ENCODE results near the gene PISD. TPM values are rescaled to one million over a fixed set of nuclear protein-coding genes. Genes with fewer than 3 reads are reported as not detected.
A peak's percentile ranks its signal among the peaks of the same experiment; 100 is the strongest.
"Not testable (repeated sequence)": the region's sequence is repeated elsewhere in the genome, so short reads cannot be mapped to it uniquely, and the experiment has no call there.

Gene PISD
- total RNA-seq, 2 donors from 2014 or later = 66.6 to 87.0 TPM

DNA sequence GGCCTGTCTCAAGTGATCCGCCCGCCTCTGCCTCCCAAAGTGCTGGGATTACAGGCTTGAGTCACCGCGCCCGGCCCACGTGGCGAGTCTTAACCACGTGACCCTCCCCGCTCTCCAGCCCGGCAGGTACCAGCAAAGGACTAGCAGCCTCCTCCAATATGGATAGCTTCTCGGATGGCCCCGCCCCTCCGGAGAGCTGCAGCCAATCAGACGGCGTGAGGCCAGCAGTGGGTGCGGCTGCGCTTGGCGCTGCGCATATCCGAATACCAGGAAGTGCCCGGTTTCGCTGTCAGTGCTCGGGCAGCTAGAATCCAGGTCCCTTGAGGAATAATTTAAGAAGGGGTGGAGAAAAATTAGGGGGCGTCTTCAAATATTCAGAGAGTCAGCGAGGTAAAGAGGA lies 14.7 kb upstream of the PISD start:
- no peaks in the 10 kb centered on the region for H3K27me3 Mint-ChIP-seq
- ATAC-seq = peak; percentile 100
- peak overlapping the region; percentile 99 for H3K4me3 Mint-ChIP-seq
- H3K27ac Mint-ChIP-seq = peak overlapping the region; percentile 95 to 96
- peak; percentile 97 for DNase-seq (ENCODE audit: low spot score)
- H3K4me1 Mint-ChIP-seq (ENCODE audit: low read depth in 2 of 2) = peaks cover 13 to 14% of the 10 kb centered on the region in 2 donors
- no peaks in the 10 kb centered on the region for H3K9me3 Mint-ChIP-seq
- no peaks in the 10 kb centered on the region for H3K36me3 Mint-ChIP-seq

DNA sequence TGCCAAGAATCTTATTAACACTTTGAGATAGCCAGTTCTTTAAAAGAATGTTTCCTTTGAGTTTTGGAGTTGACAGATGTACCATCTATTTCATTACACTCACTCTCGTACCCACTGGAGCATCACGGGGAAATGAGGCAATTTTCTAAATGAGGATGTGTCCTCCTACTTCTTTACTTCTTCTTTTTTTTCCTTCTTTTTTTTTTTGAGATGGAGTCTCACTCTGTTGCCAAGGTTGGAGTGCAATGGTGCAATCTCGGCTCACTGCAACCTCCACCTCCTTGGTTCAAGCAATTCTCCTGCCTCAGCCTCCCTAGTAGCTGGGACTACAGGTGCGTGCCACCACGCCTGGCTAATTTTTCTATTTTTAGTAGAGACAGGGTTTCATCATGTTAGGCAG lies 12.2 kb upstream of the PISD start:
- not testable (repeated sequence) for H3K4me3 Mint-ChIP-seq; H3K27me3 Mint-ChIP-seq; H3K36me3 Mint-ChIP-seq; DNase-seq (ENCODE audit: low spot score); H3K9me3 Mint-ChIP-seq; ATAC-seq; H3K27ac Mint-ChIP-seq
- H3K4me1 Mint-ChIP-seq (ENCODE audit: low read depth in 2 of 2) = peaks cover 10 to 13% of the 10 kb centered on the region in 2 donors

DNA sequence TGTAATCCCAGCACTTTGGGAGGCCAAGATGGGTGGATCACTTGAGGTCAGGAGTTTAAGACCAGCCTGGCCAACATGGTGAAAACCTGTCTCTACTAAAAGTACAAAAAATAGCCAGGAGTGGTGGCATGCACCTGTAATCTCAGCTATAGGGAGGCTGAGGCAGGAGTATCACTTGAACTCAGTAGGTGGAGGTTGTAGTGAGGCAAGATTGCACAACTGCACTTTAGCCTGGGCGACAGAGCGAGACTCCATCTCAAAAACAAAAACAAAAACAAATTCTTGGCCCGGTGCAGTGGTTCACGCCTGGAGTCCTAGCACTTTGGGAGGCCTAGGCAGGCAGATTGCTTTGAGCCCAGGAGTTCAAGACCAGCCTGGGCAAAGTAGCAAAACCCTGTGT lies 6.8 kb upstream of the PISD start:
- not testable (repeated sequence) for H3K36me3 Mint-ChIP-seq; DNase-seq (ENCODE audit: low spot score); H3K9me3 Mint-ChIP-seq; H3K4me3 Mint-ChIP-seq; H3K27ac Mint-ChIP-seq; H3K27me3 Mint-ChIP-seq; H3K4me1 Mint-ChIP-seq (ENCODE audit: low read depth in 2 of 2); ATAC-seq

DNA sequence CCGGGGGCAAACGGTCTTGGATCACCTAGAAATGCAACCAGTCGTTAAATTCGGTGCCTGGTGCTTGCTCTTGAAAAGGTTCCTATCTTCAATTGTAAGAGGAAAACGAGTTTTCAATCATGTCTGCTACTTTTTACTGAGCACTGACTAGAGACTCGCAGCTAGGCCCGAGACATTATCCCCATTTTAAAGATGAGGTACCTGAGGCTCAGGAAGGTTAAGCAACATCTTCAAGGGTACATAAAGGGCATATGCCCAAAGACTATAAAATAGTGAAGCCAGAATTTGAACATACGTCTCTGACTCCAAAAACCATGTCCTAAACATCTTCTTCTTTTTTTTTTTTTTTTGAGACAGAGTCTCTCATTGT lies 638 bp upstream of the PISD start:
- no peaks in the 10 kb centered on the region for H3K36me3 Mint-ChIP-seq
- H3K9me3 Mint-ChIP-seq = no peaks in the 10 kb centered on the region
- ATAC-seq = no peak
- no peaks in the 10 kb centered on the region for H3K27me3 Mint-ChIP-seq
- H3K4me1 Mint-ChIP-seq (ENCODE audit: low read depth in 2 of 2) = peaks cover 27% of the 10 kb centered on the region in 2 donors
- DNase-seq (ENCODE audit: low spot score) = no peak
- peak overlapping the region; percentile 94 for H3K4me3 Mint-ChIP-seq
- H3K27ac Mint-ChIP-seq = peak overlapping the region; percentile 87 to 89

DNA sequence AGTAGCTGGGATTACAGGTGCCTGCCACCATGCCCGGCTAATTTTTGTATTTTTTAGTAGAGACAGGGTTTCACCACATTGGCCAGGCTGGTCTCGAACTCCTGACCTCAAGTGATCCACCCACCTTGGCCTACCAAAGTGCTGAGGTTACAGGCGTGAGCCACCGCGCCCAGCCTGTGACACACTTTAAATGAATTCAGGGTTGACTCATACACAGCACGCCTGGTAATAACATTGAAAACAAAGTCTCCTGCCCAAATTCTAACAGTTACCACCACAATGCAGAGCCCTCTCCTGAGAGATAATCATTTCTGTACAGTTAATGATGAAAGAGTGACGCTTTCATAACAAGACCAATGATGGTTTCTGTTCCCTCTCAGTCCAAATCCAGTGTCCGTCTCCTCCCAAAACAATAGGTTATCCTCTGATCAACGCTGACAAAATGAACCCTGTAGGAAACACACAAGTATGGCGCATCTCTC lies 1.1 kb downstream of the PISD start:
- Mint-ChIP-seq H3K27ac (peak overlapping the region; percentile 87 to 89), H3K4me3 (peak overlapping the region; percentile 94), H3K4me1 (ENCODE audit: low read depth in 2 of 2) (peaks cover 27 to 30% of the 10 kb centered on the region in 2 donors)
- H3K9me3 Mint-ChIP-seq; H3K36me3 Mint-ChIP-seq; H3K27me3 Mint-ChIP-seq; DNase-seq (ENCODE audit: low spot score): not testable (repeated sequence)
- peak; percentile 67 to 78 for ATAC-seq

DNA sequence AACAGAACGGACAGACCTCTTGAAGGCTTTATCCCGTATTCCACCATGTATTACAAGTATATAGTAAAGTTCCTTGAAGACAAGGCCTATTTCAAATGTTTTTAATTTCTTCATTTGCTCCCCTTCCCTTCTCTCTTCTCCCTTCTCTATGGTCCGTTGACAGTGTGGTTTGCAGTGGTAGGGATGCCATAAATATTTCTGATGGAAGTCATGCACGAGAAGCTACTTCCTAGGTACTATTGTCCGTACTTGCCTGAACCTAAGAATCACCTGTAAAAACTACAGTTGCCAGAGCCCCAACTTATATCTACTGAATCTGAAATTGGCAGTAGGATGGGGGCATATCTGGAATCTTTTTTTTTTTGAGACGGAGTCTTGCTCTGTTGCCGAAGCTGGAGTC lies 2.8 kb downstream of the PISD start:
- Mint-ChIP-seq H3K36me3 (no peaks in the 10 kb centered on the region), H3K4me3 (no peak overlapping the region), H3K27me3 (no peaks in the 10 kb centered on the region), H3K9me3 (no peaks in the 10 kb centered on the region), H3K4me1 (ENCODE audit: low read depth in 2 of 2) (peaks cover 23 to 26% of the 10 kb centered on the region in 2 donors), H3K27ac (no peak overlapping the region)
- DNase-seq (ENCODE audit: low spot score) (no peak), ATAC-seq (no peak)

DNA sequence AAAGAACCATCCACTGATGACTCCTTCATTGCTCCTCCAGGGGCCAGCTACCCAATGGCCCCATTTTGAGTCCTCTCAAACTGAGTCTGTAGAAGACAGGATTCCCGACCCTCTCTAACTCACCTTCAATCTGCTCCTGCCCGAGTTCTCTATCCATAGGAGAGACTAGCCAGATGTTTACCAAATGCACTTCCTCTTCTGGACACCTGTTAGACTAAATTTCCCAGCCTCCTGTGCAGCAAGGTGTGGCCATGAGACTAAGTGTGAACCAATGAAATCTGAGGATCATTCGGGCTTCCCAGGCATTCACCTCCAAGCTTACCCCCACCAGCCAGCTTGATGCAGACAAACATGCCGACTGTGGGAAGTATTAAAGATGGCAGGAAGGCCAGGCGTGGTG lies 7.6 kb downstream of the PISD start:
- Mint-ChIP-seq H3K27ac (no peak overlapping the region), H3K4me1 (ENCODE audit: low read depth in 2 of 2) (peaks cover 11 to 15% of the 10 kb centered on the region in 2 donors), H3K36me3 (no peaks in the 10 kb centered on the region), H3K4me3 (no peak overlapping the region), H3K27me3 (no peaks in the 10 kb centered on the region), H3K9me3 (no peaks in the 10 kb centered on the region)
- ATAC-seq (no peak), DNase-seq (ENCODE audit: low spot score) (no peak)

DNA sequence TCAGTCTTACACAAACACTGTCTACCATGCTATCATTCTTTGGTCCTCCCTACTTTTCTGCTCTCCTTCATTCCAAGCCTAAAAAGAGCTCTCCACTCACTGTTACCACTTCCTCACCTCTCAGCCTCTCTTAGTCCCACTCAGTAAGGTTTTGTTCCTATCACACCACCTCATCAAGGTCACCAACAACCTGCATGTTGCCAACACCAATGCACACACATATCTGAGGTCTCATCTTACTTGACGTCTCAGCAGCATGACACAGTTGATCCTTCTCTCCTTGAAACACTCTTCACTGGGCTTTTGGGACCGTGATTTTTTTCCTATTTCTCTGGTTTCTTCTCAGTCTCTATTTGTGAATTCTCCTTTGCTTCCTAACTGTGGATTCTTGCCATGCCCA lies 8.1 kb downstream of the PISD start:
- H3K27ac Mint-ChIP-seq = no peak overlapping the region

DNA sequence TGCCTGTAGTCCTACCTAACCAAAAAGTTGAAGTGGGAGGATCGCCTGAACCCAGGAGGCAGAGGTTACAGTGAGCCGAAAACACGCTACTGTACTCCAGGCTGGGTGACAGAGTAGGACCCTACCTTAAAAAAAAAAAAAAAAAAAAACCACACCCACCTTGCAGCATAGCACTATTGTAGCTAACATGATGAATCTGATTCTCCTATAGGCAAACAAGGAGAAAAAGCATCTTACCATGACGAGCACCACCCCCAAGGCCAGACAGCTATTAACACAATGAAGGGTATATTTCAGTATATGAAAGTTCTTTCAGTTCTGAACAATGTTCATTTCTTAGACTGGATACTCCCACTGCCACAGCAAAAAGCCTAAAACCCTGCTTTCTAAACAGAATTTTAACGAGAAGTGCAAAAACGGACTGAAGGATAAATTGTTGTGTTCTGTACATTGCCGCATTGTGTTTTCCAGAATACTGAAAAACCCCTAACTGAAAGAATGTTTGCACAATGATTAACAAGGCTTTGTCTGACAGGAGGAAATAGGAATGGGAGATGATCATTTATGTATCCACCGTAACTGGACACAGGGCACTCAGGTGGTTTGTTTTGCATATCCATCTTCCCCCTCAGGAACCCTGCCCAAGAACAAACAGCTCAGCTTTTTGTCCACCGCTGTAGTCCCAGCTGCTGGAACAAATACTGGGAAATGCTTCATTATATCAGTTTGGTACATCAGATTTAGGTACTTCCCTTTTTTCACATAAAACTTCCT lies 8.9 kb downstream of the PISD start:
- Mint-ChIP-seq H3K36me3 (no peaks in the 10 kb centered on the region), H3K27ac (no peak overlapping the region)
- ATAC-seq = no peak

More for the DNA sequence above, 8.1 kb downstream of the PISD start:
- Mint-ChIP-seq H3K36me3 (no peaks in the 10 kb centered on the region), H3K4me1 (ENCODE audit: low read depth in 2 of 2) (peaks cover 11 to 15% of the 10 kb centered on the region in 2 donors), H3K4me3 (no peak overlapping the region), H3K27me3 (no peaks in the 10 kb centered on the region), H3K9me3 (no peaks in the 10 kb centered on the region)
- DNase-seq (ENCODE audit: low spot score) (no peak), ATAC-seq (no peak)

DNA sequence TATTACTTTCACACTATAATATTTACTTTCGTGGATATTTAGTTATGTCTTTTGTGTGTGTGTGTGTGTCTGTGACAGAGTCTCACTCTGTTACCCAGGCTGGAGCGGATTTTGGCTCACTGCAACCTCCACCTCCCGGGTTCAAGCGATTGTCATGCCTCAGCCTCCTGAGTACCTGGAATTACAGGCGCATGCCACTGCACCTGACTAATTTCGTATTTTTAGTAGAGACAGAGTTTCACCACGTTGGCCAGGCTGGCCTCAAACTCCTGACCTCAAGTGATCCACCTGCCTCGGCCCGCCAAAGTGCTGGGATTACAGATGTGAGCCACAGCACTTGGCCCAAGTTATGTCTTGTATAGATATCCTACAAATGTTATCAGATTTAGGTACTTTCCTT lies 9.9 kb downstream of the PISD start:
- Mint-ChIP-seq H3K9me3 (no peaks in the 10 kb centered on the region), H3K27ac (no peak overlapping the region), H3K4me1 (ENCODE audit: low read depth in 2 of 2) (peaks cover 11 to 20% of the 10 kb centered on the region in 2 donors), H3K36me3 (no peaks in the 10 kb centered on the region), H3K27me3 (no peaks in the 10 kb centered on the region), H3K4me3 (no peak overlapping the region)
- ATAC-seq = no peak
- DNase-seq (ENCODE audit: low spot score) = no peak

More for the DNA sequence above, 8.9 kb downstream of the PISD start:
- peaks cover 10 to 15% of the 10 kb centered on the region in 2 donors for H3K4me1 Mint-ChIP-seq (ENCODE audit: low read depth in 2 of 2)
- no peaks in the 10 kb centered on the region for H3K27me3 Mint-ChIP-seq
- no peak overlapping the region for H3K4me3 Mint-ChIP-seq
- H3K9me3 Mint-ChIP-seq = no peaks in the 10 kb centered on the region
- DNase-seq (ENCODE audit: low spot score) = no peak

DNA sequence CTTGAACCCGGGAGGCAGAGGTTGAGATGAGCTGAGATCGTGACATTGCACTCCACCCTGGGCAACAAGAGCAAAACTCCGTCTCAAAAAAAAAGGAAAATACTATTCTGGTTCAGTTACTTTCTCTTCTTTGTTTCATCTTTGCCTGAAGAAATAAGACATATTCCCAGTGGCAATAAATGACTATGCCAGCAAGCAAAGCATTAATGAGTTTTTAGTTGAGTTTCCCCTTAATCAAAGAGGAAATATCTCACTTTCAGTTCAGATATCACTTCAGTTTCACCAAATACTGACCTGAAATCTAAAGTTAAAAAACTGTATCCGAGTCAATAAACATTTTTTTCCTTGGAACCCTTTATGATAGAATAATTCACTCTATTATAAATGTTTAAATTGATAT lies 10.4 kb downstream of the PISD start:
- peaks cover 14 to 25% of the 10 kb centered on the region in 2 donors for H3K4me1 Mint-ChIP-seq (ENCODE audit: low read depth in 2 of 2)
- H3K36me3 Mint-ChIP-seq = no peaks in the 10 kb centered on the region
- no peak overlapping the region for H3K27ac Mint-ChIP-seq
- no peak overlapping the region for H3K4me3 Mint-ChIP-seq
- H3K9me3 Mint-ChIP-seq = no peaks in the 10 kb centered on the region
- ATAC-seq (no peak), DNase-seq (ENCODE audit: low spot score) (no peak)
- H3K27me3 Mint-ChIP-seq = no peaks in the 10 kb centered on the region

DNA sequence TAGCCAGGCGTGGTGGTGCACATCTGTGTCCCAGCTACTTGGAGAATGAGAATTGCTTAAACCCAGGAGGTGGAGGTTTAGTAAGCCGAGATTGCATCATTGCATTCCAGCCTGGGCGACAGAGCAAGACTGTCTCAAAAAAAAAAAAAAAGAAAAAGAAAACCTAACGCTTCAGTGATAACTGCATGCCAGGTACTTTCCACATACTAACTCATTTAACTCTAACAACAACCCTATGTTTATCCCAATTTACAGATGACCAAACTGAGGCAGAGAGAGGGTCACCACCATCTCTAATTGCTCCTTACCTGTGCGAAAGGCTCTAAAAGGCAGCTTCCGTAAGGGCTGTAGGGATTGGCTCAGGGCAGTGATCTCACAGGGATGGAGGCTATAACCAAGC lies 11.6 kb downstream of the PISD start:
- no peak for ATAC-seq
- no peak overlapping the region for H3K4me3 Mint-ChIP-seq
- no peaks in the 10 kb centered on the region for H3K9me3 Mint-ChIP-seq
- DNase-seq (ENCODE audit: low spot score) = no peak
- peaks cover 20 to 32% of the 10 kb centered on the region in 2 donors for H3K4me1 Mint-ChIP-seq (ENCODE audit: low read depth in 2 of 2)
- H3K27ac Mint-ChIP-seq = no peak overlapping the region
- no peaks in the 10 kb centered on the region for H3K27me3 Mint-ChIP-seq
- H3K36me3 Mint-ChIP-seq = no peaks in the 10 kb centered on the region

DNA sequence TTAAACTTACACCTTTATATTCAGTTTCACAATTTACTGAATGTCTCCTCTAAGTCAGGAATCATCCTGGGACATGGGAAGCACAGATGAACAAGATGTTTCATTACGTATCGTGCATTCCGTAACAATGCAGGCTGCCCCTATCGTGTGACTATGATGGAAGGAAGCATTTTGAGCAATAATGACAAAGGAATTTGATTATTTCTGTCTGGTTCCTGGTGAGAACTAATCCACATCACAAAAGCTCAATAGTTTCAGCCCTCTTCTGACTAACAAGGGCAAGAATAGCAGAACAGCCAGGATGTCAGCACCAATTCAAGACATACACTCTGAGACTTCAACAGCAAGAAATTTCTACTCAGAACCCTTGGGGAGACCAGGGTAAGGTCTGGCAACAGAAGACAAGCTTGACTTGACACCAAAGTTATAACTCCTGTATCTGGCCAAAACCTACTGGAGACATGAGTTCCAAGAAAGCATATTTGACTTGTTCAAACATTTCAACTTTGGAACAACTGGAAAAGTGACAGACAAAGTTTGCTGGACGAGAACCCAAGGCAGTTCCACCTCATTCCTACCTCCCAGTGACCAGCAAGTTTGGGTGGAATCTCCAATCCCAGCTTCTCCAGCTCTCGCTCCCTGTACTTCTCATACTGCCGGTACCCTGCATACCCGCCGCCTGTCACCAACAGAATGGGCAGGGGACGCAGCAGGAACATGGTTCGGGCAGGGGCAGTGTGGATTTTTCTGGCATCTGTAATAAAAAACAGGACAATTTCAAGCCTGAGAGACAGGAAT lies 14.3 kb downstream of the PISD start:
- Mint-ChIP-seq H3K27ac (peak overlapping the region in 1 of 2 donors; percentile 87), H3K27me3 (no peaks in the 10 kb centered on the region), H3K4me1 (ENCODE audit: low read depth in 2 of 2) (peaks cover 16 to 17% of the 10 kb centered on the region in 2 donors), H3K4me3 (no peak overlapping the region), H3K36me3 (no peaks in the 10 kb centered on the region), H3K9me3 (no peaks in the 10 kb centered on the region)
- DNase-seq (ENCODE audit: low spot score) = no peak
- ATAC-seq = no peak

DNA sequence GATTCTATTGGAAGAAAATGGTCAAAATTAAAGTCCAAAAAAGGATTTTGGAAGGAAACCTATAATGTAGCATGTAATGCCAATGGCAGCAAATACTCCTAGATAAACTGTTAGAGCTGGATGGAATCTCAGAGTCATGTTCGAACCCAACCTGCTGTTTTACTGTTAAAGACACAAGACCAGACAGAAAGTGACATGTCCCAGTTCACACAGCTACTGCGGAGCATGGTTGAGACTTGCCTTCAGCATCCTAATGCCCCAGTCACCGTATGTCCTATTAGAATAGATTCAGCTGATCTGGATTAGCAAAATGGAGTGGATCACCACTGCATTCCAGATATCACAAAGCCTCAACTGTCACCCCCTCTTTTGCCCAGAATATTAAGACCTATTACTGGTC lies 14.9 kb downstream of the PISD start:
- ATAC-seq = no peak
- H3K4me3 Mint-ChIP-seq = peak overlapping the region; percentile 32
- no peaks in the 10 kb centered on the region for H3K36me3 Mint-ChIP-seq
- H3K4me1 Mint-ChIP-seq (ENCODE audit: low read depth in 2 of 2) = peaks cover 16 to 17% of the 10 kb centered on the region in 2 donors
- H3K9me3 Mint-ChIP-seq = no peaks in the 10 kb centered on the region
- no peak for DNase-seq (ENCODE audit: low spot score)
- peak overlapping the region; percentile 61 to 87 for H3K27ac Mint-ChIP-seq
- H3K27me3 Mint-ChIP-seq = no peaks in the 10 kb centered on the region
